ENCODE results near the gene KLHL21. TPM values are rescaled to one million over a fixed set of nuclear protein-coding genes. Genes with fewer than 3 reads are reported as not detected.
"Not testable (repeated sequence)": the region's sequence is repeated elsewhere in the genome, so short reads cannot be mapped to it uniquely, and the experiment has no call there.

The KLHL21 gene
- total RNA-seq, 1 experiment from 2014 or later = 36.3 TPM

DNA sequence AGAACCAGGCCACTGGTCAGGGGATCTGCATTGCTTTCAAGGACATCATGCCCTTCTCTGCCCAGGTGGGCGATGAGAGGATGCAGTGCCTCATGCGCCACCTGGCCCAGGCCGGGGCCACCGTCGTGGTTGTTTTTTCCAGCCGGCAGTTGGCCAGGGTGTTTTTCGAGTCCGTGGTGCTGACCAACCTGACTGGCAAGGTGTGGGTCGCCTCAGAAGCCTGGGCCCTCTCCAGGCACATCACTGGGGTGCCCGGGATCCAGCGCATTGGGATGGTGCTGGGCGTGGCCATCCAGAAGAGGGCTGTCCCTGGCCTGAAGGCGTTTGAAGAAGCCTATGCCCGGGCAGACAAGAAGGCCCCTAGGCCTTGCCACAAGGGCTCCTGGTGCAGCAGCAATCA lies 27.9 kb downstream of the KLHL21 start:
- in situ Hi-C loops (cut with HindIII; ENCODE audit: low pct_unique_long_range_greater_than_20kb, low sequenced_read_pairs) = no loop called here
- DNase-seq (ENCODE audit: low read depth) = no peak

DNA sequence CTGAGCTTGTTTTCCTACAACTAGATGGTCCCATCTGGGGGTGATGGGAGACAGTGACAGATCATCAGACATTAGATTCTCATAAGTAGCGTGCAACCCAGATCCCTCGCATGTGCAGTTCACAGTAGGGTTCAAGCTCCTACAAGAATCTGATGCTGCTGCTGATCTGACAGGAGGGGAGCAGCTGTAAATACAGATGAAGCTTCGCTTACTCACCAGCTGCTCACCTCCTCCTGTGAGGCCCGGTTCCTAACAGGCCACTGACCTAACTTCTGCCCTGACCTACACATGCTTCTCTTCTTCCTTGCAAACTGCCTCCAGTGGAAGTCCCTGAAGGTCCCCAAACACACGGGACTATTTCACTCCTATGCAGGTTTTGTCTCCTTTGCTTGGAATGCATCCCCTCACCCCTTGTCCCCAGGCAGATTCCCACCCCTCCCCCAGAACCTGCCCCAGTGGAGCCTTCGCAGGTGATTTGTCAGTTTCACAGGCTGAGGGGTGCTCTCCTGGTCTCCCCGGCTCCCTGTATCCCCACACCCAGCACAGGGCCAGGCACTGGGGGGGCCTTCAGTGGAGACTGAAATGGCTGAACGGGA lies 28.5 kb downstream of the KLHL21 start:
- DNase-seq (ENCODE audit: low read depth) = no peak
- in situ Hi-C loops (cut with HindIII; ENCODE audit: low pct_unique_long_range_greater_than_20kb, low sequenced_read_pairs) = no loop called here

- no peak for DNase-seq (ENCODE audit: low read depth)
- in situ Hi-C loops (cut with HindIII; ENCODE audit: low pct_unique_long_range_greater_than_20kb, low sequenced_read_pairs) = no loop called here
Observed at GRCh38 chr1:6572653-6573383, 29.9 kb downstream of the KLHL21 start.

GRCh38 chr1:6570987-6571386 lies 31.7 kb downstream of the KLHL21 start:
- in situ Hi-C loops (cut with HindIII; ENCODE audit: low pct_unique_long_range_greater_than_20kb, low sequenced_read_pairs) = no loop called here
- DNase-seq (ENCODE audit: low read depth) = no peak

GRCh38 chr1:6570100-6570499 lies 32.6 kb downstream of the KLHL21 start:
- in situ Hi-C loops (cut with HindIII; ENCODE audit: low pct_unique_long_range_greater_than_20kb, low sequenced_read_pairs) = no loop called here
- no peak for DNase-seq (ENCODE audit: low read depth)

DNA sequence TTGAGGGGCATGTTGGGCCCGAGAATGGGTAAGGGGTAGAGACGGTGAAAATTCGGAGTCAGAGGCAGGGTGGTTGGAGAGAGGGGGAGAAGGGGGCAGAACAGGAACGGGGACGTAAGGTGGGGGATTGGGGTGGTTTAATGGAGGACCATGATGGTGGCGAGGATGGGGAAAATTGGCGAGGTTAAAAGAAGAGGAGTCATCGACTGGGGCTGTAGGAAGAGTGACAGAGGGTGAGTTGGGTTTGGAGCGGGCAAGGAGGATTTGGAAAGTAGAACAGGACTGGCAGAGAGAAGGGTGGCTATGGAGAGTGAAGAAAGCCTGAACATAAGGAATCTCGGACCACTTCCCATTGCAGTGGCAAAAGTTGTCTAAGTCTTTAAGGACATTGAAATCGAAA lies 33.6 kb downstream of the KLHL21 start:
- no peak for DNase-seq (ENCODE audit: low read depth)
- in situ Hi-C loops (cut with HindIII; ENCODE audit: low pct_unique_long_range_greater_than_20kb, low sequenced_read_pairs) = no loop called here

DNA sequence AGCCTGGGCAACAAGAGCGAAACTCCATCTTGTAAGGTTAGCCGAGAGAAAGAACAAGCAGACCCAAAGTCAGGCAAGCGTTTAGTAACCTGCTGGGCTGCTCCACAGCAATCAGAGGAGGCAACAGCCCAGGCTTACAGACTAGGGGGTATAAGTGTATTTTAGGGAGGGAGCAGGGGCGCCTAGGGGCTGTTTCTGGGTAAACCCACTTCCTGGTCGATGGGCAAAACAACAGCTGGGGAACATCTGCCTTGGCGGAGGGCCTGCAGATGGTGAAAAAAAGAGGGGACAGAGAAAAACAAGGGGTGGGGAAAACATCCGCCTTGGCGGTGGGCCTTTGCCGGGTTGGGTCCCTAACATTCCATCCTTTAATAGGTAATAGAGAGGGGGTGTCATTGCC lies 42.4 kb downstream of the KLHL21 start:
- in situ Hi-C loops (cut with HindIII; ENCODE audit: low pct_unique_long_range_greater_than_20kb, low sequenced_read_pairs) = no loop called here
- no peak for DNase-seq (ENCODE audit: low read depth)

- in situ Hi-C loops (cut with HindIII; ENCODE audit: low pct_unique_long_range_greater_than_20kb, low sequenced_read_pairs); DNase-seq (ENCODE audit: low read depth): not testable (repeated sequence)
Observed at GRCh38 chr1:6559161-6559560, 43.5 kb downstream of the KLHL21 start.

GRCh38 chr1:6557597-6557996 lies 45.1 kb downstream of the KLHL21 start:
- in situ Hi-C loops (cut with HindIII; ENCODE audit: low pct_unique_long_range_greater_than_20kb, low sequenced_read_pairs) = no loop called here
- no peak for DNase-seq (ENCODE audit: low read depth)

DNA sequence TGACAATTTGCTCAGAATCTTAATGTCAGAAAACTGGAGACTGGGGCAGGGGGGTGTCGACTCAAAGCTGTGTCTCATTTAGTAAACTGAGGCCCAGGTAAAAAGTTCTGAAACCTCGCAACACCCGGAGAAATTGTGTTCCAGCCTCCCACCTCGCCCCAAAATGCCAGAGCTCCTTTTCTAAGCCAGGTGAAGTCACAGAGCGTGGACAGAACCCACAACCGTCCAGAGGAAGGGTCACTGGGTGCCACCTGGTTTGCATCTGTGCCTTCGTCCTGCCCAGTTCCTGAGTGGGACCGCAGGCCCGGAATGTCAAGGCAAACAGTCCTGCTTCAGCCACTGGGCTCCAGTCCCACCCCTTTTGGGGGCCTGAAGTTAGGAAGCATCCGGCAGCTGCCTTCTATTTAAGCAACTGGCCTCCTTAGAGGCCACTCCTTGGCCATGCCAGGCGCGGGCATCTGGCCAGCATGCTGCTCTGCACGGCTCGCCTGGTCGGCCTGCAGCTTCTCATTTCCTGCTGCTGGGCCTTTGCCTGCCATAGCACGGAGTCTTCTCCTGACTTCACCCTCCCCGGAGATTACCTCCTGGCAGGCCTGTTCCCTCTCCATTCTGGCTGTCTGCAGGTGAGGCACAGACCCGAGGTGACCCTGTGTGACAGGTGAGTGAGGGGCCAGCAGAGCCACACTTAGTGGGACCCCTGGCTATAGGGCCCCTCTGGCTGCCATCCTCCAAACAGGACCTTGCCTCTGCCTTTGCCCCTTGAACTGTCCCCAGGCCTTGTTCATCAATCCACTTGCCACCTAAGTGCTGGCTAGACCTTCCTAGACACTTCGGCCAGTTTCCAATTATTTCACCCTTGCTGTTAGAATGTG lies 47.5 kb downstream of the KLHL21 start, which contains the start of gene TAS1R1:
TSS of gene TAS1R1 (plus strand) at position 401 of the 872 bp plus-strand sequence. CDS start at position 468, 67 bp downstream.
- in situ Hi-C loops (cut with HindIII; ENCODE audit: low pct_unique_long_range_greater_than_20kb, low sequenced_read_pairs) = no loop called here

DNA sequence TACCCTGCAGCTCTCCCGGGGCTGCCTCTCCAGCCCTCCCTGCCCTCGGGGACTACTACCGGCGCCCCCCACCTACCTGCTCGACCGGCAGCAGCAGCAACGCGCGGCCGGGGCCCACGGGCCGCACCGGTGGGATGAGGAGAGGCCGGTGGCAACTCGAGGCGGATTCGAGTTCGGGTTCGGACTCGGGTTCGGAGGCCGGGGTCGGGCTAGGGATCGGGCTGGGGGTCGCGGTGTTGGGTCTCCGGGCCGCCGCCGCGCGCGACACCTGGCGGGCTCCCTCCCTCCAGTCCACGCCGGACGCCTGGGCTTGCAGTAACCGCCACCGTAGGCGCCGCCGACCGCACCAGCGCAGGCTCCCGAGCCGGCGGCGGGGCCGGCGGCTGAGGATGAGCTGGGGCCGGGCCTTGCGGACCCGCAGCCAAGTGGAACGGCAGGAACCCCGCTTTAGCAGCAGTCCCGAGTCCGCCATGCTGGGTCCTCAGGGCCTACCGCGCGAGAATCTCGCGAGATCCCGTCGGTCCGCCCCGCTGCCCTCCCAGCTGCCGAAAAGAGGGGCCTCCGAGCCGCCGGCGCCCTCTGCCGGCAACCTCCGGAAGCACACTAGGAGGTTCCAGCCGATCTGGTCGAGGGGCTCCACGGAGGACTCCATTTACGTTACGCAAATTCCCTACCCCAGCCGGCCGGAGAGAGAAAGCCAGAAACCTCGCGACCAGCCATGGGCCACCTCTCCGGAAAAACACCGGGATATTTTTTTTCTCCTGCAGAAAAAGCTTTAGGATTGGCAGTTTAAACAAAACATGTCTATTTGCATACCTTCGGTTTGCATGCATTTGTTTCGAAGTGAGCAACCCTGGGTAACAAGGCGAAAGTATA lies 48.4 kb downstream of the KLHL21 start, which contains the start of gene NOL9:
TSS of gene NOL9 (minus strand) at position 483 of the 876 bp plus-strand sequence. CDS start at position 472, 11 bp downstream.
- in situ Hi-C loops (cut with HindIII; ENCODE audit: low pct_unique_long_range_greater_than_20kb, low sequenced_read_pairs) = no loop called here

More for the DNA sequence above, 47.5 kb downstream of the KLHL21 start, which contains the start of gene TAS1R1:
- DNase-seq (ENCODE audit: low read depth) = no peak

GRCh38 chr1:6547301-6547700 lies 55.4 kb downstream of the KLHL21 start:
- DNase-seq (ENCODE audit: low read depth) = peak; percentile 30
- in situ Hi-C loops (cut with HindIII; ENCODE audit: low pct_unique_long_range_greater_than_20kb, low sequenced_read_pairs) = no loop called here

More for the DNA sequence above, 48.4 kb downstream of the KLHL21 start, which contains the start of gene NOL9:
- peak; percentile 89 for DNase-seq (ENCODE audit: low read depth)

- in situ Hi-C loops (cut with HindIII; ENCODE audit: low pct_unique_long_range_greater_than_20kb, low sequenced_read_pairs) = no loop called here
- DNase-seq (ENCODE audit: low read depth) = no peak
Observed at GRCh38 chr1:6546326-6546725, 56.3 kb downstream of the KLHL21 start.

GRCh38 chr1:6545276-6546112 lies 57.2 kb downstream of the KLHL21 start:
- no peak for DNase-seq (ENCODE audit: low read depth)
- in situ Hi-C loops (cut with HindIII; ENCODE audit: low pct_unique_long_range_greater_than_20kb, low sequenced_read_pairs) = no loop called here

DNA sequence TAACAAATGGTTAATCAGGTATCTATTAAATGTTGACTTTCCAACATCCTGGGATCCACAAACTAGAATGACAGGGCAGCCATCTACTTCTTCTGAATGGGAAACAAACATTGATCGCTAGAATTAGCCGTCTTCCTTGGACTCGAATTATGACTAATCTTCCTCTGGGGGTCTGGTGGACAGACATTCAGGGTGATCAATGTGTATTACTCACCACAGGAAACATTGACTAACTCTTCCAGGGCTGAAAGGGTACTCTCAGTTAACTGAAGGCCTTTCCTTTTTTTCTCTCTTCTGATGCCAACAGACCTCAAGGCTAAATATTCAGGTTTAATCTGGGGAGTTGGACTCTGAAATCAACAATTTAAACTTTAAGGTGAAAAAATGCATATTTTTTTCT lies 57.8 kb downstream of the KLHL21 start:
- in situ Hi-C loops (cut with HindIII; ENCODE audit: low pct_unique_long_range_greater_than_20kb, low sequenced_read_pairs) = no loop called here

More for the DNA sequence above, 57.8 kb downstream of the KLHL21 start:
- DNase-seq (ENCODE audit: low read depth) = no peak
